Psoas muscle (tissue), 8 donors: ENCODE measurements around the gene VPS33B. TPM values are rescaled to one million over a fixed set of nuclear protein-coding genes. Genes with fewer than 3 reads are reported as not detected.

Experiments used
- ATAC-seq, 4 donors: fragments of 200-7000 bp; cut with Tn5 transposase; one replicate each; pipeline ENCODE4 v1.9.1; 2020; ENCODE audit warnings: moderate library complexity in 3 of 4, mild to moderate bottlenecking in 2 of 4
- DNase-seq, 2 donors: peaks; one replicate each; pipeline ENCODE4 v3.0.0-alpha.2; 2020
- H3K27ac ChIP-seq: fragments of 200-600 bp; one replicate; pipeline ENCODE4 v1.8.0; 2022
- H3K27me3 ChIP-seq, 3 donors: fragments of 200-600 bp in 1 of 3; one replicate each; pipeline versions ENCODE4 v1.6.1 to v1.8.0; 2013 to 2022; ENCODE audit warnings: low read length in 2 of 3, mild to moderate bottlenecking in 2 of 3, moderate library complexity in 1 of 3; ENCODE audit not compliant: insufficient read depth in 3 of 3
- H3K36me3 ChIP-seq, 2 donors: fragments of 200-600 bp in 1 of 2; one replicate each; pipeline versions ENCODE4 v1.6.1 to v1.8.0; 2013 to 2022; ENCODE audit warnings: low read depth in 1 of 2, mild to moderate bottlenecking in 1 of 2, moderate library complexity in 1 of 2; ENCODE audit not compliant: insufficient read depth in 1 of 2
- H3K4me1 ChIP-seq: fragments of 200-600 bp; one replicate; pipeline ENCODE4 v1.8.0; 2022
- H3K4me3 ChIP-seq: fragments of 200-600 bp; one replicate; pipeline ENCODE4 v1.8.0; 2022; ENCODE audit warnings: mild to moderate bottlenecking
- H3K9me3 ChIP-seq: fragments of 200-600 bp; one replicate; pipeline ENCODE4 v1.8.0; 2022
- CTCF ChIP-seq: fragments of 200-600 bp; IDR thresholded peaks from one replicate; pipeline ENCODE4 v1.8.0; 2022; ENCODE audit warnings: antibody characterized with exemption
- WGBS, 3 donors: extraction: QIAGEN DNeasy Blood & Tissue Kit; methylation state at CpG; one replicate each; pipeline versions ENCODE4 v1.1.6 to v1.1.7; 2013; 5-methylcytosine and 5-hydroxymethylcytosine counted together
- intact Hi-C, 2 donors: fragments of 100-400 bp; cut with DNase I; formaldehyde crosslinking; loops; one replicate each; pipeline versions ENCODE4 v1.11.0 to v1.14.2; 2022
- polyA plus RNA-seq, 3 donors: library from polyadenylated mRNA; stranded (reverse); fragments of 200-250 nt; gene quantifications; one replicate each; pipeline ENCODE4 v1.2.3, GENCODE V29; 2013
- total RNA-seq, 4 donors: library from RNA; stranded (reverse); fragmentation: NEBNext Ultra II Directional in 2 of 4; extraction: Animal tissue kit (Norgen Biotek cat#: 25700) in 2 of 4; gene quantifications; one replicate each; pipeline versions ENCODE4 v1.2.1 to v1.2.4, GENCODE V29; 2021 to 2023
- donor health status: healthy with polysubstance abuse.
- donor health status: DM: no; HTN: no; CAD: no; lungs with moderate emphysema.
- donor health status: Bipolar disorder and iron deficiency.
- donor health status: healthy.
- donor health status: DM: yes; HTN: yes; CAD: no.
- donor health status: DM: no; HTN: no; CAD: no.
- donor health status: DM: no; HTN: no; CAD: no.
- donor health status: DM: yes; HTN: yes; CAD: no.

VPS33B gene
- total and polyA plus RNA-seq, 7 donors = 3.2 to 7.5 (median 4.9) TPM

- Histone ChIP-seq H3K36me3 (no peaks in the 10 kb centered on the region), H3K4me3 (no peak overlapping the region), H3K27ac (no peak overlapping the region), H3K4me1 (no peaks in the 10 kb centered on the region), H3K27me3 (no peaks in the 10 kb centered on the region), H3K9me3 (no peaks in the 10 kb centered on the region)
- intact Hi-C loops = loop anchor here in 1 of 2 donors (5.0 kb wide), 1 partner anchor 70 kb away; no protein-coding TSS in a partner anchor
- TF ChIP-seq CTCF = no peak
- DNase-seq (no peak), ATAC-seq (no peak)
- 43 to 67% (median 48%) methylated on average over 1 of the region's 1 CpG for WGBS, 3 donors
Observed at GRCh38 chr15:91027677-91028076, 5.3 kb upstream of the VPS33B start.

GRCh38 chr15:91023720-91024119 is 1.3 kb upstream of the VPS33B start:
- ATAC-seq (no peak), DNase-seq (no peak)
- Histone ChIP-seq H3K27me3 (no peaks in the 10 kb centered on the region), H3K9me3 (no peaks in the 10 kb centered on the region), H3K4me3 (no peak overlapping the region), H3K27ac (no peak overlapping the region), H3K4me1 (peaks cover 18% of the 10 kb centered on the region), H3K36me3 (no peaks in the 10 kb centered on the region)
- no peak for TF ChIP-seq CTCF
- intact Hi-C loops = no loop called here
- 85 to 94% (median 93%) methylated on average over 7 of the region's 7 CpGs for WGBS, 3 donors

- intact Hi-C loops = no loop called here
- DNase-seq = no peak
- 5 to 17% (median 12%) methylated on average over 1 of the region's 1 CpG for WGBS, 3 donors
- peaks cover 18% of the 10 kb centered on the region for H3K4me1 ChIP-seq
- peak overlapping the region; percentile 87 for H3K4me3 ChIP-seq
- no peak for TF ChIP-seq CTCF
- H3K27ac ChIP-seq = peak overlapping the region; percentile 72
- no peaks in the 10 kb centered on the region for H3K9me3 ChIP-seq
- peaks cover 0 to 5% of the 10 kb centered on the region in 2 donors for H3K36me3 ChIP-seq
- ATAC-seq = no peak
- H3K27me3 ChIP-seq = no peaks in the 10 kb centered on the region
Observed at GRCh38 chr15:91022832-91023129, 387 bp upstream of the VPS33B start.

- peak overlapping the region; percentile 72 for H3K27ac ChIP-seq
Observed at GRCh38 chr15:91021516-91022074, 799 bp downstream of the VPS33B start.

More at GRCh38 chr15:91021516-91022074, 799 bp downstream of the VPS33B start:
- Histone ChIP-seq H3K36me3 (peaks cover 0 to 14% of the 10 kb centered on the region in 2 donors), H3K9me3 (no peaks in the 10 kb centered on the region), H3K4me1 (peaks cover 18% of the 10 kb centered on the region), H3K27me3 (no peaks in the 10 kb centered on the region), H3K4me3 (peak overlapping the region; percentile 87)
- WGBS, 3 donors = 7 to 13% (median 8%) methylated on average over 4 of the region's 4 CpGs
- no peak for TF ChIP-seq CTCF
- DNase-seq = no peak
- intact Hi-C loops = no loop called here
- ATAC-seq = peak in 3 of 4 donors; percentile 3 to 25 (median 7)
